Islet of Langerhans (tissue), 1 donor: Measurements from ENCODE around the gene TTR.
A peak's percentile ranks its signal among the peaks of the same experiment; 100 is the strongest.

Source experiments
- FAIRE-seq: peaks from one replicate; lab custom pipeline; 2011; peaks lifted over from hg19 to GRCh38; lab: Jason Lieb, UNC

Gene TTR

GRCh38 chr18:31591628-31592027 lies at the start of gene TTR:
TSS of gene TTR (plus strand) at chr18:31591877. CDS start at chr18:31591903, 26 bp downstream.
- FAIRE-seq, result peak; percentile 98

DNA sequence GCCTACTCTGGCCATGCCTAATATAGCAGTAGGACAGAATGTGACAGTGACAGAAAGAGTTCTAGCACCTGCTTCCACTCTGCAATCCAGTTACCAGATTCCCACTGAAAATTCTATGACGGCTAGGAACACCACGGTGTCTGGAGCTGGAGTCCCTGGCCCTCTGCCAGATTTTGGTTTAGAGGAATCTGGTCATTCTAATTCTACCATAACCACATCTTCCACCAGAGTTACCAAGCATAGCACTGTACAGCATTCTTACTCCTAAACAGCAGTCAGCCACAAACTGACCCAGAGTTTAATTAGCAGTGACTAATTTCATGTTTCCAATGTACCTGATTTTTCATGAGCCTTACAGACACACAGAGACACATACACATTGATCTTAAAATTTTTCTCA lies 45.2 kb upstream of the TTR start:
- FAIRE-seq, result no peak

- FAIRE-seq, result peak; percentile 13
Observed at GRCh38 chr18:31548853-31549252, 42.8 kb upstream of the TTR start.

- no peak for FAIRE-seq
Observed at GRCh38 chr18:31549416-31549815, 42.3 kb upstream of the TTR start.

- FAIRE-seq, result no peak
Observed at GRCh38 chr18:31551883-31552282, 39.8 kb upstream of the TTR start.

GRCh38 chr18:31553800-31554199 lies 37.9 kb upstream of the TTR start:
- no peak for FAIRE-seq

GRCh38 chr18:31554776-31555175 lies 36.9 kb upstream of the TTR start:
- no peak for FAIRE-seq

DNA sequence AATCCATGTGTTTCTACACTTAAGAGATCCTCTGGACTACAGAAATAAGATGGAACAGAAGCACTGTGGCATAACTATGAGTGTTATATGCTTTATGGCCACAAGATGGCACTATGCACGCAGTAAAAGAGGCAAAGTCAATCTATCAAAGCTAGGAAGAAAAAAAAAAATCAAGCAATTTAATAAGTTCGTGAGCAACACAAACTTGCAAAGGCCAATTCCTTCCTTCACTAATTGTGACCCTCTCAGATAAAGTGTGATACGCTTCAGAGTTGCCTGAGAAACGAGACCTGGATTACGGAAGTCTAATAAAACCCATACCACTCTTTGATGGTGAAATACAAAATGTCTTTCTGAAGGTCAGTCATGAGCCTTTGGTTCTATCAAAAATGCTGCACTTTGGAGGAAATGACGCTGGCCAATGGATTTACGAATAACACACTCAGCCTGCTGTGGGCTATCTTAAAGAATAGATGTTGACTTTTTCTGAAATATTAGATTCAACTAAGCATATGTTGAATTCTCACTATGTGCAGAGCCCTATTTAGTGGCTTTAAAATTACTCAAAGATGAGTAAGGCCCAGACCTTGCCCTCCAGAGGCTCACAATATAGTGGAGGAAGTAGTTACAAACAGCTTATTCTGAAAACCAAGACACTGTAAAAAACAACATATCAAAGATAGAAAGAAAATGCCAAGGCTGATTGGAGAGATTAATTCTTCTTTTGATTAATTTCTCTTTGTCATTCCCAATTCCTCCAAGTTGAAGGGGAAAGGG lies 35.5 kb upstream of the TTR start:
- peak; percentile 99 for FAIRE-seq

- no peak for FAIRE-seq
Observed at GRCh38 chr18:31557446-31557845, 34.2 kb upstream of the TTR start.

DNA sequence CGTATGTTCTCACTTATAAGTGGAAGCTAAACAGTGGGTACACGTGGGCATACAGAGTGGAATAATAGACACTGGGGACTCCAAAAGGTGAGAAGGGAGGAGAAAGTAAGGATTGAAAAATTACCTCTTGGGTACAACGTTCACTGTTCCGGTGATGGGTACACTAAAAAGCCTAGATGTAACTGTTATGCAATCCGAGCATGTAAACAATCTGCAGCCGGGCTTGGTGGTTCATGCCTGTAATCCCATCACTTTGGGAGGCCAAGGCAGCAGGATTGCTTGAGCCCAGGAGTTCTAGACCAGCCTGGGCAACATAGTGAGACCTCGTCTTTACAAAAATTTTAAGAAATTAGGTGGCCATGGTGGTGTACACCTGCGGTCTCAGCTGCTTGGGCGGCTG lies 33.1 kb upstream of the TTR start:
- FAIRE-seq, result no peak

DNA sequence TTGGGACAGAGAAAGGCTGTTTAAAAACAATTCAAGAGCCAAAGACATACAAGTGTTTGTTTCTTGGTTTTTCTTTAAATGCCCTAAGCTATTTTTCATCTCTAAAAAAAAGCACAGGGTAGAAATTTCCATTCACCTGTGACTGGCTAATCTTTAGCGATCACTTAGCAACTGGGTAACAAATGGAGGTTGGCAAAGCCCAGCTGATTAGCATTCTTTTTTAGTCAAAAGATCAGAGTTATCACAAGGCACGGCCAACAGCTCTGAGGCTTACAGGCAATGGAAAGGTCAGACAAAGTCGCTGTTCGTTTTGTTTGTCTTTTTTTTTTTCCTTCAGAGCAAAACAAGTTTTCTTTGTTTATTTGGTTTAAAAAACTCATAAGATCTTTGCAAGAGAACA lies 29.0 kb upstream of the TTR start:
- peak; percentile 94 for FAIRE-seq

DNA sequence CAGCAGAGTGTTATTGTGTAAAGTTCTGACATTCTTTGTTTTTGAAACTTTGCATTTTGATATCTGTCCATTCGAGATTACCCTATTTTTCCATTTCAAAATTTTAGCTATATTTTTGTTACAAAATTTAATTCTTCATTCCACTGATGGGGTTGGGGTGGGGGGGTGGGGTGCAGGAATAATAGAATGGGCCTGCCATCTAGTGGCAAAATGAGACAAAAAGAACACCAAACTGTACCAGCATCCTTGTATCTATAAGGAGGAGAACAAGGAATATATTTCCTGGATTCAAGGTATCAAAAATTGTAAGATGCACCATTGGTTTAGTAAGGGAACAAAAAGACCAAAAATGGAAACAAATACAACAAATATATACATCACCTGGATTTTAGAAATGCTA lies 27.9 kb upstream of the TTR start:
- FAIRE-seq, result no peak

- no peak for FAIRE-seq
Observed at GRCh38 chr18:31565345-31565744, 26.3 kb upstream of the TTR start.

GRCh38 chr18:31565782-31566512 lies 25.7 kb upstream of the TTR start:
- peak; percentile 60 for FAIRE-seq

DNA sequence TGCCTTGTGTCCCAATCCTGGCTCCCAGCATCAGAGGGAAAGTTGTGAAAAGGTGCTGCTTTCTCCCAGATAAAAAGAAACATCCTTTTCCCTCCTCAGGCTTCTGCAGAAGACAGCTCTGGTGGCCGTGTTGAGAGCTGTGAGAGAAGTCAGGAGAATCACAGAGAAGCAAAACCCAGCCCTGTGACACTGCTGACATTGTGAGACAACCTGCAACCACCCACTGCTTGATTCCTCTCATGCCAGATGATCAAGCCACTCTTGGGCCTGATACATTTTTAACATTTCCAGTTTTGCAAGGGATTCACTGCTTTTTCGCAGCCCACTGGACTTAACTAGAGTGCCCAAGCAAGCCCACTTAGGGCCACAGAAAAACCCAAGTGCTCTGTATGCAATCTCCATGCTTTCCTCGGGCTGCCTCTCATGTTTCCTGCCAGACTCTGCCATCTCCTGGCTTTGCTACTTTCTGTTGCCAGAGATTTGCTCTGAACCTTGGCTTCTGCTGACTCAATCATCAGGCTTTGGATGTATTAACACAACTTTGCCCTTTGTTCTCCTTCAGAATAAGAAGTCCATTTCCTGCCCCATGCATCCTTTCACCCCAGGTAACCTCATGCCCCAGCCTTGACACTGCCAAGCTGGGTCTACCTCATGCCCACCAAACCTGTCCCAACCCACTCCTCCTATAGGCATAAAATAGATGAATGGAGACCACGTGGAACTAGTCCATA lies 24.9 kb upstream of the TTR start:
- no peak for FAIRE-seq

DNA sequence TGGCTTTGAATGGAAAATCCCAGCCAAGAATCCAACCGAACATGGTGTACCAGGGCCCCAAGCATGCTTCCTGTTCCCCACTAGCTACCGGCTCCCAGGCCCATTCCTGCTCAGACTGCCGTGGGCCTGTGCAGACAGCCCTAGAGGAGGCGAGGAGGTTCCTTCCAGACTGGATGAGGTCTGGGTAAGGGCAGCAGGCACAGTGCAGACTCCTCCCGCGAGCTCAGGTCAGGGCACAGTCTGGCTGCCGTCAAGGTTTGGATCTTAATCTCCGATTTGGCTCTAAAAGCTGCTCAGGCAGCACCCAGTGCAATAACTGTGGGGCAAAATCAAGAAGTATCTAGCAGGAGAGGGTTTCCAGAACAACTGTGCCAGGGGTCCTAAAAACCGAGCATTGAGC lies 19.3 kb upstream of the TTR start:
- FAIRE-seq, result no peak

DNA sequence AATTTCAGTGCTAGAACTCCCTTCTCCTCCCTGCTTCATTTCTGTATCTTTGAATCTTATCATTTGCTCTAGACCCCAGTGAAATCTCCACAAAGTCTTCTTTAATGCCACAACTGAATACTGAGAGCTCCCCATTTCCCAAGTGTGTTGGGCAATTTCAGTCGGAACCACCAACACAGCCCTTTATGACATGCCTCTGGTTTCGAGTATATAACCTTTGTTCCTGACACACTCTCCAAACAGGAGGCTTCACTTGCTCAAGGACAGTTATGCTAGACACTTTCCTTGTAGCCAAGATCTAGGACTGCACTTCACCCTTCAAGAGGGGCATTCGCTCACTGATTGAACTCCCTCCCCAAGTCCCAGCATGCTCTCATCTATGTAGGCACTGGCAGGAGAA lies 18.6 kb upstream of the TTR start:
- FAIRE-seq, result no peak

- no peak for FAIRE-seq
Observed at GRCh38 chr18:31574359-31574758, 17.3 kb upstream of the TTR start.

DNA sequence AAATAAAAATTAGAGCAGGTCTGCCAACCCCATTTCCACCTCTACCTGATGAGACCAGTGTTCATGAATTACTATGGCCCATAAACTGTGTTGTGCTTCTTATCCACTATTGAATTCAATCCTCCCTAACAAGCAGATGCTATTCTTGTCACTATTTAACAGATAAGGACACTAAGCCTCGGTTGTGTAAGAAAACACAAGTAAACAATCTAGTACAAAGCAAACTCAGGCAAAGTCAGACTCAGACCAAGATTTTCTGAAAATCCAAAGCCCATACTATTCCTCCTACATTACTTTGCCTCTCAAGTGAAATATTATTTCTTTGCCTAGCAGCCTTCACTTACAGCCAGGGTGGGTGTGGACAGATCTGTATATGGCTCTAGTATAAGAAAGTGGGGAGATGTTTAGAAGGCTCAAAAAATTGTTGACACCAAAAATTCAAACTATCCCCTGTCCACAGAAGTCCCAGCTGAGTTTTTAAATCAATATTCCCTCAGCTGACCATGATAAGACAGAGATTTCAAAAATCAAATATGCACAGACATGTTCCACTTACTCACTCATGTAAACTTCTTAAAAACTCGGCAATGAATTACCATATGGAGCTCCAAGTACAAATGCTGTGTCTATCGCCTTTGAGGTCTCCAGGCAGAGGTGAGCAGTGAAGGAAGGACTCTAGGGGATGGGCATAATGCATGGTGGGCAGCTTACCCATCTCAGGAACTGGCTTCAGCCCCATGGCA lies 16.0 kb upstream of the TTR start:
- no peak for FAIRE-seq

- no peak for FAIRE-seq
Observed at GRCh38 chr18:31576670-31577069, 15.0 kb upstream of the TTR start.

- no peak for FAIRE-seq
Observed at GRCh38 chr18:31577195-31577594, 14.5 kb upstream of the TTR start.

- no peak for FAIRE-seq
Observed at GRCh38 chr18:31578126-31578525, 13.6 kb upstream of the TTR start.
